Measurements from ENCODE around the gene TRPV5.

TRPV5 gene

GRCh38 chr7:142910031-142910433, 23.5 kb downstream of the TRPV5 start:
- no peak for DNase-seq (ENCODE audit: low read depth in 1 of 2, low spot score in 1 of 2)

DNA sequence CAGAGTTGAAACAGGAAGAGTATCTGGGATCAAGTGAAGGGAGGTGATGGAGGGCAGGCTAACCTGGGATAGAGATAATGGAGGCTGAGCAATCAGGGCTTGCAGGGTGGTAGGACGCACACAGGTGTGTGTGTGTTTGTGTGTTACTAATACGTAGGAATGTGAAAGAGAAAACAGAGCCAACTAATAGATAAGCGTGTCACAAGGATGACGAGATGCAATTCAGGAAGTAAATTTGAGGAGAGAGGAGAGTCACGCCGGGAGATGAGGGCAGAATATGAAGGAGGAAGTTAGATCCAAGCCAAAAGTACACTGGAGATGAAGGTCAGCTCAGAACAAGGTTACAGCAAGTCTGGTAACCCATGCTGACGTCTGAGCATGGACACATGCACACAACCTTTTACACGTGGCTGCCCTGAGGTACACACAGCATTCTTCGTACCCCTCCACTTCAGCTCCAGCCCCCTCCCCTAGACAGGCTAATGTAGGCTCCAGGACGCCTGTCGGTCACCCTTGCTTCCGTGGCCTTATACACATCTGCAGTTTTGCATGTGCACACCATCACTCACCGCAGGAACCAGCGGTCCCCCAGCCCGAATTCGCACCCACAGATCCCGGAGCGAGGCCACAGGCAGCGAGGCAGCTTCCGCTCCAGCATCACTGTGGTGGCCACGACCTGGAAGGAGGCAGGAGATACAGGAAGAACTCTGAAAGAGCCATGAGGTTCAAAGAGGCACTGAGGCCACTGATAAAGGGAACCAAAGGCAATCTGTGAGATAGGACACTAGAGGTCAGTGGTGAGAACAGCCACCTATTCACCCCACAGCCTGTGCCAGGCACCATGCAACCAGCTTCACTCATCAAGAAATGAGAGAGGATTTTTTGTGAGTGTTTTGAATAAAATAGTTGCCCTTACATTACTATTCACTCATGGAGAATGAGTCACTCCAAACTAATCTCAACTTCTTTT, 24.3 kb downstream of the TRPV5 start:
- DNase-seq (ENCODE audit: low read depth in 1 of 2, low spot score in 1 of 2) = no peak

- DNase-seq (ENCODE audit: low read depth in 1 of 2, low spot score in 1 of 2) = no peak
Observed at GRCh38 chr7:142908290-142908689, 25.3 kb downstream of the TRPV5 start.

DNA sequence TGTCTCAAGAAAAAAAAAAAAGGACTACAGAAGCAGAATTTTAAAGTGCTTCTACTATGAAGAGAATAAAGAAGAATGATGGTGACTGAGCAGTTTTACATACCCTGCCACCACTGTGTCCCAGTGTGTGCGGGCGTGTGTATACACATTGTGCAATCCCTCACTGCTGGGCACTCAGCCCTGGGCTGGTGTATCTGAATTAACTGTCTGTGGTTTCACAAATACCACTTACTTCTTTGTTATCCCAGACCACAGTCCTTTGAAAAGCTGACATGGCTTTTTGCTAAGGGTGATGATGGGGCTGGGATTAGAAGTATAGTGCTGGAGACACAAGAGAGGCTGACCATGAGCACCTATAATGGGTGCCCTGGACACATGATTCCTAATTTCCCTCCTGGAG, 26.9 kb downstream of the TRPV5 start:
- no peak for DNase-seq (ENCODE audit: low read depth in 1 of 2, low spot score in 1 of 2)

- DNase-seq (ENCODE audit: low read depth in 1 of 2, low spot score in 1 of 2) = no peak
Observed at GRCh38 chr7:142905759-142906158, 27.8 kb downstream of the TRPV5 start.

DNA sequence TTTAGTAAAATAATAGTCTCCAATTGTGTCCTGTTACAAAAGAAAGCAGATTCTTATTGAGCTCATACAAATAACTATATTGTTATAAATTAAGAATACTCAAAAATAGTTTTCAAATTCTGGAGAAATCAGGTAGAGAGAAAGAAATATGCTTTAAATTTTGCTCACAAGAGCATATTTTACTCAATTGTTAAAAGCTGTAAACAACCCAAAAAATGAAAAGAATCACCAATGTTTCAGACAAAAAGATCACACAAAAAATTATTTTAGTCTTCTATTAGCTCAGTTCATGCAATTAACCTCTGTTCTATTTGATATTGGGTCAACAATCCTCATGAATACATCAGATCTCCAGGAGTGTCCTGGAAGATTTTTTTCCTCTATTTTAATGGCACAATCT, 29.4 kb downstream of the TRPV5 start:
- no peak for DNase-seq (ENCODE audit: low read depth in 1 of 2, low spot score in 1 of 2)

DNA sequence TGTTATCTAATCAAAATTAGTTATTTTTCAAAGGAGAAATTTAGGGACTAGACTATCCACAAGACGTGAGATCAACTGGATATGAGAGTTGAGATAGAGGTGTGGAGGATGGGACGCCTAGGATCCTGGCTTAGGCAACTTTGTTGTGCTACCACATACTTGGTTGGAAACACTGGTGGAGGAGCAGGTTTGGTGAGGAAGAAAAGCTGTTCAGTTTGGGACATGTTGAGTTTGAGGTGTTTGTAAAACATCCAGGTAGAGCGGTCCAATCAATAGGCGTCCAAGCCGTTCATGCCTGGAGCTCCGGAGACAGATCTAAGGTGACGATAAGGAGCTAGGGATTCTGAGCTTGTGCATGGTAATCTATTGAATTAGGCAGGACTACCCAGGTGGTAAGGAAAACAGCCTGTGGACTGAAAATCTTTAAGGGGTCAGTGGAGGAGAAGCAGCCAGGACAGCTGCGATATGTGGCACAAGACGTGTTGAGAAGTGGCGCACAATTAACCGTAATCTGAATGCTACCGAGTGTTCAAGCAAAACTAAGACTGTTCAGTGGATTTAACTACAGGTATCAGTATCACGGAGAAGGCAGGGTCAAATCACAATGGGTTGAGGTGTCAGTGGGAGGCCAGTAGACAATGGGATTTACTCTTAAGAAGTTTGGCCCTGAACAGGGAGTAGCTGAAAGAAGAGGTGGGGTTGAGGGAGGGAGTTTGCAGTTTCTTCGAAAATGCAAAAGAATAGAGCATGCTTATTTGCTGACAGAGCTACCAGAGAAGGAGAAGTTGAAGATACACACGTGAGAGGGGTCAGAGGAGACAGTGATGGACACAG, 31.9 kb downstream of the TRPV5 start:
- no peak for DNase-seq (ENCODE audit: low read depth in 1 of 2, low spot score in 1 of 2)

GRCh38 chr7:142899661-142900060, 33.9 kb downstream of the TRPV5 start:
- no peak for DNase-seq (ENCODE audit: low read depth in 1 of 2, low spot score in 1 of 2)

- DNase-seq (ENCODE audit: low read depth in 1 of 2, low spot score in 1 of 2) = no peak
Observed at GRCh38 chr7:142898377-142899170, 35.0 kb downstream of the TRPV5 start.

GRCh38 chr7:142897691-142898090, 35.9 kb downstream of the TRPV5 start:
- no peak for DNase-seq (ENCODE audit: low read depth in 1 of 2, low spot score in 1 of 2)

GRCh38 chr7:142896741-142897379, 36.7 kb downstream of the TRPV5 start:
- DNase-seq (ENCODE audit: low read depth in 1 of 2, low spot score in 1 of 2) = no peak

DNA sequence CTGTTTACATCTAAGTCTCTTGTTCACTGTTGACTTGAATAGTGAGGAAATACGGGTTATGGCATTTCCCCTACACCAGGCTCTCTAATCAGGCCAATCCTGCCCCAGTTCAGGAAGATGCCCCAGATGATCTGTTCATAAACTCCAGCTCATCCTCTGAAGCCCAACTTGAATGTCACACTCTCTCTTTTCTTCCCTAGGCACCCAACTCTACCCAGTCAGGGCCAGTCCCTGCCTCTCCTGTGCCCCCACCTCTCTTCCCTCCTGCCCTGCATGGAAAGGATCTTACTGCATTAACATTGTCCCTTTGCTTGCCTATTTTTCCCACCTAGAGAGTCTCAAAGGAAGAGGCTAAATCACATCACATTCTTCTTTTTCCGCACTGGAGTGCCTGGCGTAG, 37.4 kb downstream of the TRPV5 start:
- DNase-seq (ENCODE audit: low read depth in 1 of 2, low spot score in 1 of 2) = no peak

DNA sequence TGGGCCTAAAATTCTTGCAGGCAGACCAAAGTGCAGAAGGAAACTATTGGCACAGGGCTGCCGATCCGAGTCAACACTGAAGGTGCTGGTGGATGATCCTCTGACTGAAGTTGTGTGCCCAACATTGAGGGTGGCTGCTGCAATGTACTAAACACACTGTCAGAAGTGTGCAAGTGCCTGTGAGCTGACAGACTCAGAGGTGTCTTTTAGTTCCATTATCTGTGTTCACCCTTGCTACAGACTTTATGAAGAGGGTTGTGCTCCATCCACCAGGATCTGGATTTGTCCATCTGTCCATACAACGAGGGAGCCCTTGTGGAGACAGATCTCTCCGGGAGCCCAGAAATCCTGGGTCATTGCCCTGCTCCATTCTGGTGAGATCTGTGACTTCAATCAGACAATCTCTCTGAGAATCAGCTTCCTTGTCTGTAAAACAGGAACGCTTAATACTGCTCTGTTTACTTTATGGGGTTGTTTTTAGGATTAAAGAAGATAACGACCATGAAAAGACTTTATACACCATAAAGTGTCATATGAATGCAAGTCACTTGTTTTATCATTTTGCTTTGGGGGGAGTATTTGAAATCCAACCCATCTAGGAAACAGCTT, 38.5 kb downstream of the TRPV5 start:
- DNase-seq (ENCODE audit: low read depth in 1 of 2, low spot score in 1 of 2) = no peak

GRCh38 chr7:142894112-142894984, 39.2 kb downstream of the TRPV5 start:
- DNase-seq (ENCODE audit: low read depth in 1 of 2, low spot score in 1 of 2) = no peak

GRCh38 chr7:142892951-142893350, 40.6 kb downstream of the TRPV5 start:
- no peak for DNase-seq (ENCODE audit: low read depth in 1 of 2, low spot score in 1 of 2)

DNA sequence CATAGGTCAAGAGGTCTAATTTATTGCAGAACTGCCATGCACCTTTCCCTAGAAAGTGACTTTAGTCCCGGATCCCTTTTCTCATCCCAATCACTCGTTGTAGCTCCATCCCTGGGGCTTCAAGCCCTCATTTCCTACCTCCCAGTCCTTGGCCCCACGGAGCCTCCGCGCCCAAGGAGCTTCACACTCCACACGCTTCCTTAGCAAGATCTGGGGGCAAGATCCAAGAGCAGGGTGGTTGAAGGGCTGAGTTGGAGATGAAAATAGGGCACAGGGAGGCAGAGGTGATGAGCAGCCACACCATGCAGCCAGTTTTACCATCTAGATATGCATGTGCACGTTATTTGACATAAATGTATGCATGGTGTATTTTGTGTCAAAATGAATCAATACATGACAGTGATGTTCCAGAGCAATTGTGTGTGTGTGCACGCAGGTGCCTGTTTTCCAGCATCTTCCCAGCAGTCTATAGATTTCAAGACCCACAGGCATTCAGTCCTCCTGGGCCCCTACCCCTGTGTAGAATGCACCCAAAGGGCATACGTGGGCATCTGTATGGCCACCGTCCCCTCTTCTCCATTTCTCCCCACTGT, 42.0 kb downstream of the TRPV5 start:
- no peak for DNase-seq (ENCODE audit: low read depth in 1 of 2, low spot score in 1 of 2)

DNA sequence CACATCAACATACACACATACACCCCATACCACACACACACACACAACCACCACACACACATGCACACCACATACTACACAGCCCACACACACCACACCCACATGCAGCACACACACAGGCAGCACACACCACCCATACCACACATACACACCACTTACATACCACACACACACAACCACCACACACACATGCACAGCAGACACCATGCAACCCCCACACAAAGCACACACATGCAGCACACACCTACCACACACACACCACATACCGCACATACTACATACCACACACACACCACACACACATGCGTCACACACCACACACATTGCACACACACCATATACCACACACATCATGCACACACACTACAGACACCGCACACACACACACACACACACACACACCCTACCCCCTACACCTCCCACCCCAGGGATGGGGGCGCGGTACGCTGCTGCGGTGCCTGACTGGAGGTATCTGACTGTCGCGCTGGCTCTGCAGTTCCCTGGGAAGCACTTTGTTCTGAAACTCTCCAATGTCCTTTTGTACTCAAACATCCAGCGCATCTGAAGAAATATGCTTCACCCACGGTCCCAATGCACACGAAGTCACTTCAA, 42.6 kb downstream of the TRPV5 start:
- DNase-seq (ENCODE audit: low read depth in 1 of 2, low spot score in 1 of 2) = no peak

- DNase-seq (ENCODE audit: low read depth in 1 of 2, low spot score in 1 of 2) = no peak
Observed at GRCh38 chr7:142889816-142890215, 43.7 kb downstream of the TRPV5 start.

Data from activated T-helper 1 cell treated with anti-CD3 and anti-CD28 coated beads, Interleukin-2, amount 50 U/mL, for 16 hours (primary cell).